ENCODE results near the gene SRPK3. TPM values are rescaled to one million over a fixed set of nuclear protein-coding genes. Genes with fewer than 3 reads are reported as not detected.

SRPK3 gene
- polyA plus RNA-seq, 1 donor from 2014 or later: not detected

GRCh38 chrX:153771415-153772315, 9.2 kb upstream of the SRPK3 start:
- Histone ChIP-seq H3K79me2 (replicated peaks; ENCODE audit: insufficient read depth, low read length) (no peaks in the 10 kb centered on the region), H3K27ac (ENCODE audit: low read length) (no peak overlapping the region), H3K36me3 (ENCODE audit: insufficient read depth, low read length) (no peaks in the 10 kb centered on the region), H3K27me3 (ENCODE audit: insufficient read depth, low read depth, low read length) (no peaks in the 10 kb centered on the region), H2AFZ (ENCODE audit: low read depth, low read length) (no peak overlapping the region), H3F3A (ENCODE audit: insufficient read depth, low read length, poor library complexity, severe bottlenecking) (no peaks in the 10 kb centered on the region), H3K9ac (ENCODE audit: low read length) (no peak overlapping the region), H3K9me3 (ENCODE audit: low read length) (no peaks in the 10 kb centered on the region), H3K9me2 (ENCODE audit: insufficient read depth, low read length) (no peaks in the 10 kb centered on the region), H4K20me1 (ENCODE audit: insufficient read depth) (no peaks in the 10 kb centered on the region), H3K4me2 (ENCODE audit: low read length) (no peak overlapping the region), H3K4me3 (ENCODE audit: low read length) (no peak overlapping the region)
- TF ChIP-seq EZH2 (IDR thresholded peaks at IDR 0.05; ENCODE audit: borderline replicate concordance, insufficient read depth, low read length, poor library complexity, severe bottlenecking) (no peak), RAD21 (conservative IDR thresholded peaks at IDR 0.05) (no peak), CTCF (IDR thresholded peaks at IDR 0.05; ENCODE audit: poor library complexity, severe bottlenecking) (no peak), TAF1 (IDR thresholded peaks at IDR 0.05; ENCODE audit: low read depth) (no peak), EP300 (conservative IDR thresholded peaks at IDR 0.05; ENCODE audit: poor library complexity, severe bottlenecking) (no peak), MXI1 (conservative IDR thresholded peaks at IDR 0.05; ENCODE audit: poor library complexity, severe bottlenecking) (no peak), SMC3 (conservative IDR thresholded peaks at IDR 0.05; ENCODE audit: poor library complexity) (no peak), REST (IDR thresholded peaks at IDR 0.05; ENCODE audit: borderline replicate concordance) (no peak), POLR2AphosphoS5 (IDR thresholded peaks at IDR 0.05) (no peak)

GRCh38 chrX:153772316-153773217, 8.3 kb upstream of the SRPK3 start:
- Histone ChIP-seq H4K20me1 (ENCODE audit: insufficient read depth) (no peaks in the 10 kb centered on the region), H3K27ac (ENCODE audit: low read length) (no peak overlapping the region), H3K79me2 (replicated peaks; ENCODE audit: insufficient read depth, low read length) (no peaks in the 10 kb centered on the region), H3K4me3 (ENCODE audit: low read length) (no peak overlapping the region), H3K9me3 (ENCODE audit: low read length) (no peaks in the 10 kb centered on the region), H3K9me2 (ENCODE audit: insufficient read depth, low read length) (no peaks in the 10 kb centered on the region), H3K36me3 (ENCODE audit: insufficient read depth, low read length) (no peaks in the 10 kb centered on the region), H3K9ac (ENCODE audit: low read length) (no peak overlapping the region), H3F3A (ENCODE audit: insufficient read depth, low read length, poor library complexity, severe bottlenecking) (no peaks in the 10 kb centered on the region), H3K4me2 (ENCODE audit: low read length) (no peak overlapping the region), H3K27me3 (ENCODE audit: insufficient read depth, low read depth, low read length) (no peaks in the 10 kb centered on the region), H2AFZ (ENCODE audit: low read depth, low read length) (no peak overlapping the region)
- no peak for TF ChIP-seq CTCF (IDR thresholded peaks at IDR 0.05; ENCODE audit: poor library complexity, severe bottlenecking)
- no peak for TF ChIP-seq RAD21 (conservative IDR thresholded peaks at IDR 0.05)
- TF ChIP-seq REST (IDR thresholded peaks at IDR 0.05; ENCODE audit: borderline replicate concordance): no peak
- TF ChIP-seq EZH2 (IDR thresholded peaks at IDR 0.05; ENCODE audit: borderline replicate concordance, insufficient read depth, low read length, poor library complexity, severe bottlenecking): no peak
- TF ChIP-seq TAF1 (IDR thresholded peaks at IDR 0.05; ENCODE audit: low read depth): no peak
- TF ChIP-seq SMC3 (conservative IDR thresholded peaks at IDR 0.05; ENCODE audit: poor library complexity): no peak
- no peak for TF ChIP-seq EP300 (conservative IDR thresholded peaks at IDR 0.05; ENCODE audit: poor library complexity, severe bottlenecking)
- no peak for TF ChIP-seq POLR2AphosphoS5 (IDR thresholded peaks at IDR 0.05)
- TF ChIP-seq MXI1 (conservative IDR thresholded peaks at IDR 0.05; ENCODE audit: poor library complexity, severe bottlenecking): no peak
